Measurements from ENCODE around the gene FAAH.
A peak's percentile ranks its signal among the peaks of the same experiment; 100 is the strongest.

GRCh38 chr1:46442317-46443161 is 48.4 kb downstream of the FAAH start:
- peak; percentile 66 to 86 (median 72) for TF ChIP-seq CTCF (IDR thresholded peaks at IDR 0.05)
- TF ChIP-seq POLR2A (IDR thresholded peaks at IDR 0.05) = no peak

Data from uterus (tissue), 2 donors.